Activated CD4-positive, alpha-beta memory T cell treated with anti-CD3 and anti-CD28 coated beads, Interleukin-2, amount 10 ng/mL, durations not matched to agents 7 days and 5 days (primary cell): ENCODE results near the gene ABHD17A. TPM values are rescaled to one million over a fixed set of nuclear protein-coding genes. Genes with fewer than 3 reads are reported as not detected.

ENCODE experiments used
- CTCF ChIA-PET: fragments of 350-600 bp; sonication (Branson Sonifier 250); formaldehyde crosslinking; loops from one replicate; lab custom pipeline; 2021; ENCODE audit warnings: antibody characterized with exemption, inconsistent platforms; lab: Charles Lee
- POLR2A ChIA-PET: fragments of 350-600 bp; sonication (Branson Sonifier 250); formaldehyde crosslinking; loops from one replicate; lab custom pipeline; 2021; ENCODE audit warnings: antibody characterized with exemption; lab: Charles Lee
- DNase-seq: peaks from one replicate; pipeline ENCODE4 v3.0.0-alpha.2; 2020
- H3K27ac Mint-ChIP-seq: one replicate; pipeline ENCODE4 v1.8.0; 2021; ENCODE audit warnings: mild to moderate bottlenecking, mixed read lengths
- H3K27me3 Mint-ChIP-seq: one replicate; pipeline ENCODE4 v1.8.0; 2021; ENCODE audit warnings: mixed read lengths
- H3K36me3 Mint-ChIP-seq: one replicate; pipeline ENCODE4 v1.8.0; 2021; ENCODE audit warnings: low read depth, mixed read lengths
- H3K4me1 Mint-ChIP-seq: one replicate; pipeline ENCODE4 v1.8.0; 2021; ENCODE audit warnings: mixed read lengths
- H3K4me3 Mint-ChIP-seq: one replicate; pipeline ENCODE4 v1.8.0; 2021; ENCODE audit warnings: mild to moderate bottlenecking, mixed read lengths
- H3K9me3 Mint-ChIP-seq: one replicate; pipeline ENCODE4 v1.8.0; 2021; ENCODE audit warnings: mixed read lengths
- total RNA-seq, 2 experiments: library from RNA; stranded (reverse); gene quantifications; one replicate each; pipeline ENCODE4 v1.2.3, GENCODE V29; 2021

The ABHD17A gene
- total RNA-seq, 2 experiments from 2014 or later, result 255 to 259 TPM

DNA sequence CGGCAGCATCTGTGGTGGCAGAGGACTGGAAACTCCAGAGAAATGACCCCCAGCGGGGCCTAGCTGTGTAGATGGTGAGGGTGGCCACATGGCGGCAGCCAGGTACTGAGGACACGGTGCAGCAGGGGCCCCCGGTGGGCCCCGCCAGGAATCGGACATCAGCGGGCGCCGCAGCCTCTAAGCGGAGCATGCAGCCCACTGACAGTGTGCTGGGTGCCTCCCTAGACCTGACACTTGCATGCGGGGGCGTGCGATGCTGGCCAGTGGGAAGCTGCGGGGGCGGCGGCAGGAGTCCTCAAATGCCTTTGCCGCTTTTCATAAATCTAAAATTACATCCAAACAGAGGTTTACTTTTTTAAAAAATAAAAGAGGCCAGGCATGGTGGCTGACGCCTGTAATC is 36.0 kb upstream of the ABHD17A start:
- peaks cover 41% of the 10 kb centered on the region for H3K4me1 Mint-ChIP-seq
- H3K27me3 Mint-ChIP-seq, result no peaks in the 10 kb centered on the region
- peak overlapping the region; percentile 90 for H3K27ac Mint-ChIP-seq
- DNase-seq, result no peak
- H3K36me3 Mint-ChIP-seq, result peaks cover 26% of the 10 kb centered on the region
- POLR2A ChIA-PET, result interaction anchor here (1.3 to 3.0 kb wide), 3 partner anchors 11 to 24 kb away, joined by 4 to 19 read pairs (median 9); partner anchors contain the start of genes ADAT3 and SCAMP4
- no peaks in the 10 kb centered on the region for H3K9me3 Mint-ChIP-seq
- H3K4me3 Mint-ChIP-seq, result no peak overlapping the region
- CTCF ChIA-PET, result no interaction called here

DNA sequence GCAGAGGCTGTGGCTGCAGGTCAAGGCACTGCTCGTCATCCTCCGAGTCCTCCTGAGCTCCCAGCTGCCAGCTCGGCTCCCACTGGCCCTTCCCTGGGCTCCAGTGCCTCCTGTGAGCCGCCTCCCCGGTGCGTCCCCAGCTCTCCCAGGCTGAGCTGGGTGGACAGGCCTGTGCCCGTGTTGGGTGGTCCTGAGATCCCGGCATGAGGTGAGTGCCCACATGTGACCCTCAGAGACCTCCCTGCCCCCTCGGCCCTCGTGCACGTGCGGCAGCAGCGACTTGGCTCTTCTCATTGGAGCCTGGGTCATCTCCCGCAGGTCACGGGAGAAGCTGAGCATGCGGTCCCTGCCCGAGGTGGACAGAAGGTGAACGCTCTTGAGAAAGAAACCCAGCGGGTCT is 35.3 kb upstream of the ABHD17A start:
- Mint-ChIP-seq H3K9me3 (no peaks in the 10 kb centered on the region), H3K27ac (no peak overlapping the region), H3K4me1 (peaks cover 41% of the 10 kb centered on the region), H3K4me3 (no peak overlapping the region), H3K27me3 (no peaks in the 10 kb centered on the region), H3K36me3 (peaks cover 26% of the 10 kb centered on the region)
- CTCF ChIA-PET, result no interaction called here
- POLR2A ChIA-PET, result no interaction called here
- DNase-seq, result no peak

GRCh38 chr19:1918975-1919374 is 33.7 kb upstream of the ABHD17A start:
- Mint-ChIP-seq H3K9me3 (no peaks in the 10 kb centered on the region), H3K4me1 (peaks cover 35% of the 10 kb centered on the region), H3K36me3 (peaks cover 22% of the 10 kb centered on the region), H3K27me3 (no peaks in the 10 kb centered on the region), H3K27ac (no peak overlapping the region), H3K4me3 (no peak overlapping the region)
- CTCF ChIA-PET, result no interaction called here
- POLR2A ChIA-PET, result no interaction called here
- no peak for DNase-seq

DNA sequence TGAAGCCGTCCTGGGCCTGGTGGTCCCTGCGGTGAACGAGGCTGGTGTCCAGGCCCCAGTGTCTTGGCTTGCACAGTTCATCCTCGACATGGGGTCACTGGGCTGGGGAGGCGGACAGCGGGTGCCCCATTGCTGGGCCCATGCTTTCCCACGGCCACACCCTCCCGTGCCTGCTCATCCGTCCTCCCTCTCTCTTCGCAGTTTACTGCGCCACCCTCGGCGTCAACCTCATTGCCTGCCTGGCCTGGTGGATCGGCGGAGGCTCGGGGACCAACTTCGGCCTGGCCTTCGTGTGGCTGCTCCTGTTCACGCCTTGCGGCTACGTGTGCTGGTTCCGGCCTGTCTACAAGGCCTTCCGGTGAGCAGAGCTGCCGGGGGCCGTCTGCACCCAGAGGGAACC is 32.6 kb upstream of the ABHD17A start:
- Mint-ChIP-seq H3K27ac (no peak overlapping the region), H3K4me3 (no peak overlapping the region), H3K4me1 (peaks cover 27% of the 10 kb centered on the region), H3K27me3 (no peaks in the 10 kb centered on the region), H3K9me3 (no peaks in the 10 kb centered on the region), H3K36me3 (peaks cover 26% of the 10 kb centered on the region)
- POLR2A ChIA-PET, result interaction anchor here (0.6 kb wide), 1 partner anchor 12 kb away, joined by 3 read pairs; no protein-coding TSS in a partner anchor
- CTCF ChIA-PET, result interaction anchor here (0.6 kb wide), 1 partner anchor 225 kb away, joined by 5 read pairs; no protein-coding TSS in a partner anchor
- no peak for DNase-seq

DNA sequence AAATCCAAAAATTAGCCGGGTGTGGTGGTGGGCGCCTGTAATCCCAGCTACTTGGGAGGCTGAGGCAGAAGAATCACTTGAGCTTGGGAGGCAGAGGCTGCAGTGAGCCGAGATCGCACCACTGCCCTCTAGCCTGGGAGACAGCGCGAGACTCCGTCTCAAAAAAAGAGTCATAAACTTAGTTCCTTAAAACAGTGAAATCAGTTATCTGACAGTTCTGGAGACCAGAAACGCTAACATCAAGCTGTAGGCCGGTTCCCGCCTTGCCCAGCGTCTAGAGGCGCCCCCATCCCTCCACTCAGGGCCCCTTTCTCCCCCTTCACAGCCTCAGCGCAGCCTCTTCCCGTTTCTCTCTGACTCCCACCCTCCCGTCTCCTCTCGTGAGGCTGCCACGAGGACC is 31.9 kb upstream of the ABHD17A start:
- Mint-ChIP-seq H3K4me1 (peaks cover 19% of the 10 kb centered on the region), H3K36me3 (peaks cover 24% of the 10 kb centered on the region), H3K4me3 (no peak overlapping the region), H3K9me3 (no peaks in the 10 kb centered on the region), H3K27me3 (no peaks in the 10 kb centered on the region), H3K27ac (no peak overlapping the region)
- CTCF ChIA-PET, result interaction anchor here (1.3 to 1.7 kb wide), 2 partner anchors 11 to 64 kb away, joined by 4 to 5 read pairs; no protein-coding TSS in a partner anchor
- no peak for DNase-seq
- POLR2A ChIA-PET, result interaction anchor here (1.5 kb wide), 1 partner anchor 10 kb away, joined by 5 read pairs; no protein-coding TSS in a partner anchor

DNA sequence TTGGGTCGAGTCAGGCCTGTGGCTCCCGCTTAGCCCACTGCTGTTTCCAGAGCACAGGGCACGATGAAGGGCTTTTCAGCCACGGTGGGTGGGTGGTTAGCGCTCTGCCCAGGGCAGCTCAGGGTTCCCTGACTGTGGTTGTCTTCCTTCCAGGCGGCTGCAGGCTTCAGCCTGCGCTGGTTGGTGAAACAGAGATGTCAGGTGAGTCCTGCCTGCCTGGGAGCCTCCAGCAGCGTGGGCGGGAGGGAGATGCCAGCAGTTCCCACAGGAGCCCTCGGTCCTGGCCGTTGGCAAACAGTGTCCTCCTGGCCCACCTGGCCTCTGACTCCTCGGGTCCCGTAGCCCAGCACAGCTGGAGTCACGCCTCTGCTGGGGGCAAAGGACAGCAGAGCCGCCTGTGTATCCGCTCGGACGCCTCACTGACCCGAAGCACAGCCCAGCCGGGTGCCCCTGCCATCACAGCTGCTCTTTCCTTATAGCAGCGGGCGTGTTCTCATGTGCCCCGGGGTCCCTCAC is 29.6 kb upstream of the ABHD17A start:
- H3K4me3 Mint-ChIP-seq, result no peak overlapping the region
- ChIA-PET CTCF (interaction anchor here (0.6 kb wide), 1 partner anchor 30 kb away, joined by 4 read pairs; no protein-coding TSS in a partner anchor), POLR2A (interaction anchor here (2.2 kb wide), 1 partner anchor 18 kb away, joined by 7 read pairs; no protein-coding TSS in a partner anchor)
- no peak for DNase-seq
- H3K27ac Mint-ChIP-seq, result no peak overlapping the region
- no peaks in the 10 kb centered on the region for H3K9me3 Mint-ChIP-seq
- H3K4me1 Mint-ChIP-seq, result peaks cover 11% of the 10 kb centered on the region
- H3K36me3 Mint-ChIP-seq, result peaks cover 19% of the 10 kb centered on the region
- no peaks in the 10 kb centered on the region for H3K27me3 Mint-ChIP-seq

DNA sequence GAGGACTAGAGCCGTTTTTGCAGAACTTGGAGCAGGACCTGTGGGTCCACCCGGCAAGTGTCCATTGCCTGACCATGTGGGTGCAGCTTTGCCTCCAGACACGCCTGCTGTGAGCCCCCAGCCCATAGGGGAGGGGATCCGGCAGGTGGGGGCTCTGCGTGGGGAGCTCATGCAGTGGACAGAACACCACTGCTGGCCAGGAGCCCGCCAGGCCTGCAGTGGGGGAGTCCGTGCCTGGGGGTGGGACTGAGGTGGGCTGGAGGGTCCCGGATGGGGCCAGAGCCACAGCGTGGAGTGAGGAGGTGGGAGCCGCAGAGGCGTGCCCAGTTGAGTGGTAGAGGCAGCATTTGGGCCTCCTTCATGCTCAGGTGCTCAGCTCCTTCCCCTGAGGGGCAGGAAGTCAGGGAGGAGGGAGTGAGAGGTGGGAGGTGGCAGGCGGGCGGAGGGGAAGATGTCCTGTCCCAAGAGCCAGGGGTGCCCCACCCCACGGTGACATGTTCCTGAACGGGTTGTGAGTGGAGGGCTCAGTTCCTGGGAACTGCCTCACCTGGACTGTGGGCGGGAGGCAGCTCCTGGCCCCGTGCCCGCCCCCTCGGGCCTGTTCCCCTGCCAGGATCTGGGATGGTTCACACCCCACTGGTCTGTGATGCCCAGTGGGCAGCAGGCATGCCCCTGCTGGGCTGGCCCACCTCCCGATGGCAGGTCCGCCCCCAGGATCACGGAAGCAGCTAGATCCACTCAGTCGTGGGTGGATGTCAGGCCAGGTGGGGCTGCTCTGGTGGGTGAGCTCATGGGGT is 28.7 kb upstream of the ABHD17A start:
- Mint-ChIP-seq H3K36me3 (peaks cover 19% of the 10 kb centered on the region), H3K4me1 (peaks cover 18% of the 10 kb centered on the region), H3K27me3 (no peaks in the 10 kb centered on the region), H3K27ac (no peak overlapping the region), H3K9me3 (no peaks in the 10 kb centered on the region), H3K4me3 (no peak overlapping the region)
- no peak for DNase-seq
- ChIA-PET CTCF (no interaction called here), POLR2A (interaction anchor here (2.2 kb wide), 1 partner anchor 17 kb away, joined by 7 read pairs; no protein-coding TSS in a partner anchor)

DNA sequence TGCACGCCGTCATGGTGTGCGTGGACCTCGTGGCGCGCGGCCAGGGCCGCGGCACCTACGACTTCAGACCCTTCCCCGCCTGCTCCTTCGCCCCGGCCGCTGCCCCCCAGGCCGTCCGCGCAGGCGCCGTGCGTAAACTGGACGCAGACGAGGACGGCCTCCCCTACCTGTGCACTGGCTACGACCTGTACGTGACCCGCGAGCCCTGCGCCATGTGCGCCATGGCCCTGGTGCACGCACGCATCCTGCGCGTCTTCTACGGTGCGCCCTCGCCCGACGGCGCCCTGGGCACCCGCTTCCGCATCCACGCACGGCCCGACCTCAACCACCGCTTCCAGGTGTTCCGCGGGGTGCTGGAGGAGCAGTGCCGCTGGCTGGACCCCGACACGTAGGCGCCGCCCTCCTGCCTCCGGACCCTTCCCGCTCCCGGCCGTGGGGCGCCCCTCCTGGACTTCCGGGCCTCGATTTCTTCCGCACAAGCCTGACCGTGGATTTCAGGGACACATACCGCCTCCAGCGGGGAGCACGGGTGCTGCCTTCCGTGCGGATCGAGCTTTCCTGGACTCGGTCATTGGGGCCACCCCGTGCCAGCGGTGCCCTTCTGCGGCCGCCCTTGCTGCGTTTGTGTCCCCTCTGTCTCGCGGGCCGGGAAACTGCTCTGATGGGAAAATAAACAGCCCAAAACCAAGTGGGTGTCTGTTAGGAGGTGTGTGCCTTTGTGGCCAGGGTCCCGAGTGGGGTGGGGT is 27.6 kb upstream of the ABHD17A start:
- H3K27me3 Mint-ChIP-seq, result no peaks in the 10 kb centered on the region
- no peaks in the 10 kb centered on the region for H3K9me3 Mint-ChIP-seq
- CTCF ChIA-PET, result no interaction called here
- H3K36me3 Mint-ChIP-seq, result peaks cover 14% of the 10 kb centered on the region
- DNase-seq, result no peak
- POLR2A ChIA-PET, result no interaction called here
- H3K27ac Mint-ChIP-seq, result no peak overlapping the region
- no peak overlapping the region for H3K4me3 Mint-ChIP-seq
- H3K4me1 Mint-ChIP-seq, result peaks cover 23% of the 10 kb centered on the region

GRCh38 chr19:1911995-1912394 is 26.7 kb upstream of the ABHD17A start:
- no peak overlapping the region for H3K27ac Mint-ChIP-seq
- H3K4me1 Mint-ChIP-seq, result peaks cover 27% of the 10 kb centered on the region
- peaks cover 11% of the 10 kb centered on the region for H3K36me3 Mint-ChIP-seq
- H3K4me3 Mint-ChIP-seq, result no peak overlapping the region
- no peak for DNase-seq
- no peaks in the 10 kb centered on the region for H3K27me3 Mint-ChIP-seq
- POLR2A ChIA-PET, result no interaction called here
- CTCF ChIA-PET, result no interaction called here
- H3K9me3 Mint-ChIP-seq, result no peaks in the 10 kb centered on the region

GRCh38 chr19:1911098-1911497 is 25.8 kb upstream of the ABHD17A start:
- POLR2A ChIA-PET, result interaction anchor here (1.0 kb wide), 1 partner anchor 10 kb away, joined by 4 read pairs; no protein-coding TSS in a partner anchor
- DNase-seq, result no peak

GRCh38 chr19:1910177-1910576 is 24.9 kb upstream of the ABHD17A start:
- ChIA-PET CTCF (interaction anchor here (1.2 kb wide), 1 partner anchor 20 kb away, joined by 3 read pairs; no protein-coding TSS in a partner anchor), POLR2A (interaction anchor here (1.1 to 1.7 kb wide), 2 partner anchors 12 to 17 kb away, joined by 3 to 4 read pairs; no protein-coding TSS in a partner anchor)
- Mint-ChIP-seq H3K27me3 (no peaks in the 10 kb centered on the region), H3K36me3 (peaks cover 17% of the 10 kb centered on the region), H3K4me1 (peaks cover 32% of the 10 kb centered on the region), H3K9me3 (no peaks in the 10 kb centered on the region), H3K4me3 (no peak overlapping the region), H3K27ac (peak overlapping the region; percentile 36)
- no peak for DNase-seq

More at GRCh38 chr19:1911098-1911497, 25.8 kb upstream of the ABHD17A start:
- no peaks in the 10 kb centered on the region for H3K27me3 Mint-ChIP-seq
- CTCF ChIA-PET, result no interaction called here
- H3K36me3 Mint-ChIP-seq, result peaks cover 11% of the 10 kb centered on the region
- H3K27ac Mint-ChIP-seq, result peak overlapping the region; percentile 69
- H3K9me3 Mint-ChIP-seq, result no peaks in the 10 kb centered on the region
- no peak overlapping the region for H3K4me3 Mint-ChIP-seq
- peaks cover 27% of the 10 kb centered on the region for H3K4me1 Mint-ChIP-seq

DNA sequence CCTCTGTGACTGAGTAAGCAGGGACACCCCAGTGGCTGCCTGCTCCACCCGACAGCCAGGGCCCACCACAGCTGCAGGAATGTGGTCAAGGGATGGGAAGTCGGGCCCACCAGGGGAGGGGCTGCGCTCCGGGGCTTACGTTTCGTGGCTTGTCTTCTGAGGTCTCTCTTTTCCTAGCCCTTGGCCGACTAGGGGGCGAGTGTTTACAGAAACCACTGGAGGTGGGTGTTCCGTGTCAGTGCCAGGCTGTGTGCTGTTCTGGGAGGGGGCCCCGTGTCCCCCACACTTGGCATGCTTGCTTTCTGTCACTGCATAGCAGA is 24.4 kb upstream of the ABHD17A start:
- no peak overlapping the region for H3K4me3 Mint-ChIP-seq
- no peak overlapping the region for H3K27ac Mint-ChIP-seq
- H3K27me3 Mint-ChIP-seq, result no peaks in the 10 kb centered on the region
- POLR2A ChIA-PET, result interaction anchor here (1.1 to 1.7 kb wide), 2 partner anchors 12 to 18 kb away, joined by 3 to 4 read pairs; no protein-coding TSS in a partner anchor
- DNase-seq, result no peak
- H3K9me3 Mint-ChIP-seq, result no peaks in the 10 kb centered on the region
- CTCF ChIA-PET, result interaction anchor here (1.2 kb wide), 1 partner anchor 21 kb away, joined by 3 read pairs; no protein-coding TSS in a partner anchor
- H3K4me1 Mint-ChIP-seq, result peaks cover 34% of the 10 kb centered on the region
- peaks cover 17% of the 10 kb centered on the region for H3K36me3 Mint-ChIP-seq
